Stimulated activated CD4-positive, alpha-beta T cell treated with anti-CD3 and anti-CD28 coated beads, TNF-alpha, amount 100 ng/mL, for 1 hour (primary cell): ENCODE results near the gene HCAR2.
"Not testable (repeated sequence)": the region's sequence is repeated elsewhere in the genome, so short reads cannot be mapped to it uniquely, and the experiment has no call there.

ENCODE experiments used
- DNase-seq, 3 donors: peaks; one replicate each; pipeline ENCODE4 v3.0.0-alpha.2; 2020; ENCODE audit warnings: low read depth in 3 of 3, low spot score in 1 of 3

Gene HCAR2

DNA sequence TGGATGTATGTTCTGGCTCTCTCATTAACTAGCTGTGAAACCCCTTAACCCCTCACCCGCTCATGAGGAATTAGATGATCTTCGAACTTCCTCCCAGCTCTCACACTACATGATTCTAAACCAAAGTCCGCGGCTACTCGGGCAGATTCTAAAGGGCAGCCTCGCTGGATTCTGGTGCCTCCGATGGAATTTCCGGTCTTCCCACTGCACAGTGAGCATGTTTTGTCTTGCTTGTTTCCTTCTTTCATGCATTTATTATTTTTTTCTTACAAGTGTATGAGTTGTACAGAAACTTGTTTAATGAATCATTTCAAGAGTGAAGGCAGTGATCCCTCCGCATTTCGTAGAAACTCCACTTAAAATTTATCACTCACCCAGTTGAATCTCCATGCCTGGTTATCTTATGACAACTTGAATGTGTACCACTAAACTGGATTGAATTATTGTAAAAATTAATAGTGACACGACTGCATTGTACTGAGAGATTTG lies 17.9 kb upstream of the HCAR2 start:
- DNase-seq: no peak

DNA sequence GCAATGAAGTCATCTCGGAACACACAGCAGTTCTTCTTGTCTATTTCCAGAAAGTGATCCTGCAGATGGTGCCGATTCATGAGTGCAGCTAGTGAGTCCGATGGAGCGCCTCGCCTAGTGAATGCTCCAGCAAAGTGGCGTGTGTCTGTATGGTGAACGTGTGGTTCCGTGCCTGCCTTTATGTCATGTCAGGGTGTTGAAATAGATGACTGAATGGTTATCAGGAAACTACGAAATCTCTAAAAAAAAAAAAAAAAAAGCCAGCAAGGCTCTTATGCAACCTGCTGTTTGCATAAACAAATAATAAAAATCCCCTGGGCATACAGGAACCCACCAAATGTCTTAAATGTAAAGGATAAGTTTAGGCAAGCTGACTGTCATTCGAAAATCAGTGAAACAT lies 13.5 kb upstream of the HCAR2 start, which contains the start of gene HCAR3:
TSS of gene HCAR3 (minus strand) at position 154 of the 400 bp plus-strand sequence. CDS start at position 80, 74 bp downstream.
- not testable (repeated sequence) for DNase-seq

DNA sequence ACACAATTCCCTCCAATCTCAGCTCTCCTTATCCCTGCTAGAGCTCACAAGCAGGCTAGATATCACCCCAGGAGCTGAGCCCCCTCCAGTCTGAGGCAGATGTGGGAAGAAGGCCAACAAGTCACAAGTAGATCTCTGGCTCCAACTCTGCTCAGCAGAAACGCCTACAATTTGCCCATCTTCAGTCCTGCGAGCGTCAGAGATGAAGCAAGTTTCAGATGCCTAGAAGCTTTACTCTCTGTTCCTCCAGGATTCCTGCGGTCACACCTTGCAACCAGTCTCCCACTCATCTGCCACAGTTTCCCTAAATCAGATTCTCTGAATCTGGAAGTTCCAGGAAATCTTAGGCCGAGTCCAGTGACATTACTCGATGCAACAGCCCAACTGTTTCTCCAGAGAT lies 12.1 kb upstream of the HCAR2 start:
- not testable (repeated sequence) for DNase-seq

DNA sequence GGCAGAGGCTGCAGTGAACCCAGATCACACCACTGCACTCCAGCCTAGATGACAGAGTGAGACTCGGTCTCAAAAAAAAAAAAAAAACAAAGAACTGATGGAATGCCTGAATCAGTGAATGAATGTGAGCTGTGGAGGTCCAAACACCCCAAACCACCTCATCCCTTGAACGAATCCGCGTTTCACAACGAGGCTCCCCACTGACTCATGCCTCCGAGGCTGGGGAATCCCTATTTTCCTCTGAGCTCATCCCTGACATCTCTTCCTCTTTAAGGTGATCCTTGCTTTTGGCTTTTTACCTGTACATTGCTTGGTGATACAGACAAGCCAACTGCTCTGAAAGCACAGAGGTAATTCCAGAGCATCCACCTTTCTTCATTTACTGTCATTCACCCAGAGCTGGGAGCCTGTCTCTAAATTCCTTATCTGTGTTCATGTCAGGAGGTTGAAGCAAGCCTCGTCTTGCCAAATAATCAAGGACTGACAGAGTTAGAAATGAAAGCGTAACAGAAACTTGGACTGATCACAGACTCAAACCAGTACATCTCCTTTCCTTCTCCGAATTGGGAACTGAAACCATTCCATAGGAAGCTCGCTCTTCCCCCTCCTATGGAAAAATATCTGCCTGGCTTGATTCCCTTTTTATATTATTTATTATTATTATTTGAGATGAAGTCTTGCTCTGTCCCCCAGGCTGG lies 10.5 kb upstream of the HCAR2 start:
- DNase-seq: not testable (repeated sequence)

DNA sequence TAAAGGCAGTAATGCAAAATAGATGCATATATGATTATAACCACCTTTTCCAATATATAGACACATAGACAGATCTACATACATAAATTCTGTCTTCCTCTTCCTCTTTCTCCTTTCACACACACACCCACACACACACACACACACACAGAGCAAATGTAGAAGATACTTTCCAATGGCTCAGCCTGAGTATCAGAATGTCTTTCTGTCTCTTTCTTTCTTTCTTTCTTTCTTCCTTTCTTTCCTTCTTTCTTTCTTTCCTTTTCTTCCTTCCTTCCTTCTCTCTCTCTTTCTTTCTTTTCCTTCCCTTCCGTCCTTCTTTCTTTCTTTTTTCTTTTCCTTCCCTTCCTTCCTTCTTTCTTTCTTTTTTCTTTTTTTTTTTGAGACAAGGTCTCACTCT lies 8.1 kb upstream of the HCAR2 start:
- DNase-seq: not testable (repeated sequence)

DNA sequence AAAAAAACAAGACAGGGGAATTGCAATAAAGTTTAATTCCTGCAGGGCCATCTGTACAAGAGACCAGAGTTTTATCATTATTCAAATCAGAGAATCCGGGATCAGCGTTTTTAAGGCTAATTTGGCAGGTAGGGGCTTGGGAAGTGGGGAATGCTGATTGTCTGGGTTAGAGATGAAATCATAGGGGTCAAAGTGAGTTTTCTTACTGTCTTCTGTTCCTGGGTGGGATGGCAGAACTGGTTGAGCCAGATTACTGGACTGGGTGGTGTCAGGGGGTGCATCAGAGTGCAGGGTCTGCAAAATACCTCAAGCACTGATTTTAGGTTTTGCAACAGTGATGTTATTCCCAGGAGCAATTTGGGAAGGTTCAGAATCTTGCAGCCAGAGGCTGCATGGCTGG lies 7.2 kb upstream of the HCAR2 start:
- DNase-seq: not testable (repeated sequence)

DNA sequence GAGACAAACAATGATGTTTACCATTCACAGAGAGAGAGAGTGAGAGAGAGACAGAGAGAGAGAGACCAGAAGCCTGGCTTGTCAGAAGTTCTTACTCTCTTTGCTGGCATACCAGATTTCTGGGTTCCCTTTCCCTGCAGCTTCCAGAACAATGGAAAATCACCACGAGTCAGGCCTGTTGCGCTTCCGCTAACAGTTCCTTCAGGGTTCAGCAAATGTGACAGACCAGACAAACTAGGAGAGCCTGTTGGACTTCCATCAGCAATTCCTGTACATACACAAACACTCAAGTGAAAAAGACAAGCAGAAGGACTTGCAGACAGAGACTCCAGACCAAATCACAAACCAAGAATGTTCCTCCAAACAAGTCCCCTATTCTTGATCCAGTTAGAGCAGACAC lies 6.1 kb upstream of the HCAR2 start:
- not testable (repeated sequence) for DNase-seq

DNA sequence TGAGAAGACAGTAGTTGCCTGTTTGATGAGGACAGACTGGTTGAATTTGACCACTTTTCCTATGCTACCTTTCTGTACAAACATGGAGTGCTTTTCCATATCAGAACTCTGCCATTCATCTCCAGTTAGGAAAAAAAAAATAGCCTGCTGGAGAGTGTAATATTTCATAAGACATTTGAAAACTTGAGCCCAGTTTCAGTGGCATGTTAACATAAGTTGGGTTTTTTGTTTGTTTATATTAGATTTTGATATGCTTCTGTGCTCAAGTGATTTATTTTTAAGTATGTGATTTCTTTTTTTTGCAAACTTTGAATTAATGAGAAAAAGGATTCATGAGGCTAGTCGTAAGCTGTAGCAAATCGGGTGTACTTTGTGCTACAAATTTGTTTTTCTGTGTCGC lies 684 bp upstream of the HCAR2 start:
- DNase-seq: not testable (repeated sequence)

DNA sequence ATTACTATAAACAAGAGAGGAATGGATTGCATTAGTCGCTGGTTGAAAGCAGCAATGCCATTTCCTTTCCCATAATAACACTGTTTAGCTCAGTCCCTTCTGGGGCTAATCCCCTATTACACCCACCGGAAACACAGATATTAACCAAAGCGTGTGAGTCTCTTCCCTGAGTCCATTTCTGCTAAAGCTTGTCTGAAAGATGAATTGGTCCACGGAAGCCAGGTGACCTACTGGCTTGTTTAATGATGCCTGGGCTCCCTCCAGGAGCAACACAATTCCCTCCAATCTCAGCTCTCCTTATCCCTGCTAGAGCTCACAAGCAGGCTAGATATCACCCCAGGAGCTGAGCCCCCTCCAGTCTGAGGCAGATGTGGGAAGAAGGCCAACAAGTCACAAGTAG lies 1.7 kb downstream of the HCAR2 start:
- DNase-seq: not testable (repeated sequence)

DNA sequence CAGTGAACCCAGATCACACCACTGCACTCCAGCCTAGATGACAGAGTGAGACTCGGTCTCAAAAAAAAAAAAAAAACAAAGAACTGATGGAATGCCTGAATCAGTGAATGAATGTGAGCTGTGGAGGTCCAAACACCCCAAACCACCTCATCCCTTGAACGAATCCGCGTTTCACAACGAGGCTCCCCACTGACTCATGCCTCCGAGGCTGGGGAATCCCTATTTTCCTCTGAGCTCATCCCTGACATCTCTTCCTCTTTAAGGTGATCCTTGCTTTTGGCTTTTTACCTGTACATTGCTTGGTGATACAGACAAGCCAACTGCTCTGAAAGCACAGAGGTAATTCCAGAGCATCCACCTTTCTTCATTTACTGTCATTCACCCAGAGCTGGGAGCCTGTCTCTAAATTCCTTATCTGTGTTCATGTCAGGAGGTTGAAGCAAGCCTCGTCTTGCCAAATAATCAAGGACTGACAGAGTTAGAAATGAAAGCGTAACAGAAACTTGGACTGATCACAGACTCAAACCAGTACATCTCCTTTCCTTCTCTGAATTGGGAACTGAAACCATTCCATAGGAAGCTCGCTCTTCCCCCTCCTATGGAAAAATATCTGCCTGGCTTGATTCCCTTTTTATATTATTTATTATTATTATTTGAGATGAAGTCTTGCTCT lies 3.0 kb downstream of the HCAR2 start:
- DNase-seq: not testable (repeated sequence)

DNA sequence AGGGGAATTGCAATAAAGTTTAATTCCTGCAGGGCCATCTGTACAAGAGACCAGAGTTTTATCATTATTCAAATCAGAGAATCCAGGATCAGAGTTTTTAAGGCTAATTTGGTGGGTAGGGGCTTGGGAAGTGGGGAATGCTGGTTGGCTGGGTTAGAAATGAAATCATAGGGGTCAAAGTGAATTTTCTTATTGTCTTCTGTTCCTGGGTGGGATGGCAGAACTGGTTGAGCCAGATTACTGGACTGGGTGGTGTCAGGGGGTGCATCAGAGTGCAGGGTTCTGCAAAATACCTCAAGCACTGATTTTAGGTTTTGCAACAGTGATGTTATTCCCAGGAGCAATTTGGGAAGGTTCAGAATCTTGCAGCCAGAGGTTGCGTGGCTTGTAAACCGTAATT lies 6.2 kb downstream of the HCAR2 start:
- DNase-seq: not testable (repeated sequence)

DNA sequence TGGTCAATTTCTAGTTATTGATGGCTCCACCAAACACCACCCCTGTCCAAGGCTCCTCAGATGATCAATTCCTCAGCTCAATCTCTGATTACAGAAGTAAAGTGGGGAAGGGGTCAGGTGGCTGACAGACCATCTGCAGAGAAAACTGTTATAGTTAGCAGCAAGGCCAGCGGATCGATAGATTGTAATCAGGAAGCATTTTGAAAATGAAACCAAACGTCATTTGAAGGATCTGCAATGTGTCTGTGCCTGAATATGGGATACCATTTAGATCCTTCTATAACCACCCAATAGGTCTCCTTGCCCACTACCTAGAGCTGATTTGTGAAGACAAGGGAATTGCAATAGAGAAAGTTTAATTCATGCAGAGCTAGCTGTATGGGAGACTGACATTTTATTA lies 11.6 kb downstream of the HCAR2 start:
- no peak for DNase-seq

DNA sequence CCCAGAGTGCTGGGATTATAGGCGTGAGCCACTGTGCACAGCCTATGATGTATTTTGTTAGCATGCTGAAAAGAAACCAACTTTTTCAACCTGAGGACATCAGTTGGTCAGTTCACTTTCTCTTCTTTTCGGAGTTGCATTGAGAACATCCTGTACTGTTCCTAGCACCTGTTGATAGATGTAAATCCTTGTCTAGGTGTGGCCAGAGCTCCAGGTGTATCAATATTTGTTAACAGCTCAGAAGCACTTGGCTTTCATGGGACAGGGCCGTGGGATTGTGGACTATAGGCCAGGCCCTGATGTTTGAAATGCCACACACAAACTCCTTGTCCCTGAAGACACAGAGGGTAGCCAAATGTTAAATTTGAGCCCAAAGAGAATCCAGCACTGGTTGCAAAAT lies 14.9 kb downstream of the HCAR2 start:
- DNase-seq: no peak

DNA sequence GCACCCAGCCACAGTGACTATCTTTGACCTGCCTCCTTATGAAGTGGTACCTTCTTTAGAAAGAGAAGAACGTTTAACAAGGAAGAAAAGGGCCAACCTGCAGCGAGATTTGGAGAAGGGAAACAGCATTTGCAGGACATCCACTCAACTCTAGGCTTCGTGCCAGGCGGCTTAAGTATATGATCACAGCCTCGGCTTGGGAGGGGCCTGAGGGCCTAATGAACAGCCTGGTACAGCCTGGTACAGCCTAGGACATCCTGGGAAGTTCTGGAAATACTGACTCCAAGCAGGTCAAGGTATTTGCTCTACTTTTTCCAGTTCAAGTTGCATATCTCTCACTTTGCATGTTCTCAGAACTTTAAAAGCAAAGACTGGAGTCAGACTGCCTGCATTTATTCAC lies 16.1 kb downstream of the HCAR2 start:
- DNase-seq: no peak

DNA sequence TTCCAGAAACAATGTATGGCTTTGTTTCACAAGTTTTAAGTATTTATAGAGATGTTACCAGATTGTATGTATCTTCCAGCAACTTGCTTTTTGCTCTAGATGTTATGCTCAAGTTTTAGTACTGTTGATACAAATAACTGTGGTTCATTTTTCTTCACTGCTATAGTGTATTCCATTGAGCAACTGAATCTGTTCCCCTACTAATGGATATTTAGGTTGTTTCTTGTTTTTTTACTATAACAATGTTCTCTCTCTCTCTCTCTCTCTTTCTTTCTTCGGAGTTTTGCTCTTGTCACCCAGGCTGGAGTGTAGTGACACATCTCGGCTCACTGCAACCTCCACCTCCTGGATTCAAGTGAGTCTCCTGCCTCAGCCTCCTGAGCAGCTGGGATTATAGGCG lies 16.6 kb downstream of the HCAR2 start:
- DNase-seq: no peak

DNA sequence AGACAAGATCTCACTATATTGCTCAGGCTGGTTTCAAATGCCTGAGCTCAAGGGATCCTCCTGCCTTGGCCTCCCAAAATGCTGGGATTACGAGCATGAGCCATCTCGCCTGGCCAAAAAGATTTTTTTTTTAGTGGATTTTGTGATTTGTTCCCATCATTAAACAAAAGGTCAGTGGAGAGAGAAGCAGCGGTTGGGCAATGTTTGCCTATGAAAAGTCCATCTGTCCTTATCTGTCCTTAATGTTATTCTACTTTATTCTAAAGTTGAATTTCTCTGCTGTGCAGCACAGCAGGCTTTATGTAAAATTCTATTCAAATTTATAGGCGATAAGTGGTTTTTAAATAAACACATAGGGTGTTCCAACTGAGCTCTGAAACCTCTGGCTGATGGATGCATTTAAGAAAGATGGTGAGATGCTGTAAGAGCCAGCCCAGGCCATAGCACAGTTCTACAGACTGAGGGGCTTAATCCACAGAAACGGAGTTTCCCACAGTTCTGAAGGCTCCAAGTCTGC lies 18.8 kb downstream of the HCAR2 start:
- DNase-seq: no peak

DNA sequence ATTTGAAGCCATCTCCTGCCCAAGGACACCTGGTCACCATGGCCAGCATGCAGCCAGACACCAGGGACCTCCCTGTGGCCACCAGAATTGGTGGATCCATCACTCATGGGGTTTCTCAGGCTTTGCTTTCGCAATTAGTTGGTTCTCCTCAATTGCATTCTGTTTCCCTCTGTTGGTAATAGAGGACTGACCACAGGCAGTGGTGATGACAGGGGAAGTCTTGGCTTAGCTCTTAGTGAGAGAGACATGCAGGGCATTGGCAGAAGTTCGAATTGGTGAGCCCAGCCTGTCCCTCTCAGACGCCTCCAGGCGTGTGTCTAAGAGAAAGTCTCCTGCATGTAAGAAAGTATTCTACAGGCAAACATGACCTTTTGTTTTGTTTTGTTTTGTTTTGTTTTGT lies 21.3 kb downstream of the HCAR2 start:
- no peak for DNase-seq

DNA sequence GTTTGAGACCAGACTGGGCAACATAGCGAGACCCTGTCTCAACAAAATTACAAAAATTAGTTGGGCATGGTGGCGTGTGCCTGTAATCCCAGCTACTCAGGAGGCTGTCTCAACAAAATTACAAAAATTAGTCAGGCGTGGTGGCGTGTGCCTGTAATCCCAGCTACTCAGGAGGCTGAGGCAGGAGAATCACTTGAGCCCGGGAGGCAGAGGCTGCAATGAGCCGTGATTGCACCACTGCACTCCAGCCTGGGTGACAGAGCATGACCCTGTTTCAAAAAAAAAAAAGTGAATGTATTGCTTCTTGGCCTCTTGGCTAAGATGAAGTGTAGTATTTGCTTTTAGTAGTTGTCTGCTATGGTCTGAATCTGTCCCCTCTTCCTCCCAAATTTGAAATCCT lies 22.2 kb downstream of the HCAR2 start:
- not testable (repeated sequence) for DNase-seq

DNA sequence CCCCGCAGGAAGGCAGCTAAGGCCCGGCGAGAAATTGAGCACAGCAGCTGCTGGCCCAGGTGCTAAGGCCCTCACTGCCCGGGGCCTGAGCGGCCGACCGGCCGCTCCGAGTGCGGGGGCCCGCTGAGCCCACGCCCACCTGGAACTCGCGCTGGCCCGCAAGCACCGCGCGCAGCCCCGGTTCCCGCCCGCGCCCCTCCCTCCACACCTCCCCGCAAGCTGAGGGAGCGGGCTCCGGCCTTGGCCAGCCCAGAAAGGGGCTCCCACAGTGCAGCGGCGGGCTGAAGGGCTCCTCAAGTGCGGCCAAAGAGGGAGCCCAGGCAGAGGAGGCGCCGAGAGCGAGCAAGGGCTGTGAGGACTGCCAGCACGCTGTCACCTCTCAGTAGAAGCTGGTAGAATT lies 26.4 kb downstream of the HCAR2 start:
- DNase-seq: not testable (repeated sequence)

DNA sequence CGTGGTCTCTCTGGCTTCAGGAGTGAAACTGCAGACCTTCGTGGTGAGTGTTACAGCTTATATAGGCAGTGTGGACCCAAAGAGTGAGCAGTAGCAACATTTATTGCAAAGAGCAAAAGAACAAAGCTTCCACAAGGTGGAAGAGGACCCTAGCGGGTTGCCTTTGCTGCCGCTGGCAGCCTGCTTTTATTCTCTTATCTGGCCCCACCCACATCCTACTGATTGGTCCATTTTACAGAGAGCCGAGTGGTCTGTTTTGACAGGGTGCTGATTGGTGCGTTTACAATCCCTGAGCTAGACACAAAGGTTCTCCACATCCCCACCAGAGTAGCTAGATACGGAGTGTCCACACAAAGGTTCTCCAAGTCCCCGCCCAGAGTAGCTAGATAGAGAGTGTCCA lies 27.1 kb downstream of the HCAR2 start:
- DNase-seq: not testable (repeated sequence)

DNA sequence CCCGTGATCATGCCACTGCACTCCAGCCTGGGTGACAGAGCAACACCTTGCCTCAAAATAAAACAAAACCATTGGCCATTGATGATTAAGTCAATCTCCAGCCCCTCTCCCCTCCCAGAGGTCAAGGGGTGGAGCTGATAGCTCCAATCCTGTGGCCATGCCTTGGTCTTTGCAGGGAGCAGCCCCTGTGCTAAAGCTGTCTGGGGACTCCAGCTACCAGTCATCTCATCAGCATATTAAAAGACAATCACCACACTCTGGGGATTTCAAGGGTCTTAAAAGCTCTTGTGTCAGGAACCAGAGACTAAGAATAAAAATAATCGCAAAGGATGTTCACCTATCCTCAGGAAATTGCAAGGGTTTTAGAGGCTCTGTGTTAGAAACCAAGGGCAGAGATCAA lies 30.6 kb downstream of the HCAR2 start:
- DNase-seq: no peak

DNA sequence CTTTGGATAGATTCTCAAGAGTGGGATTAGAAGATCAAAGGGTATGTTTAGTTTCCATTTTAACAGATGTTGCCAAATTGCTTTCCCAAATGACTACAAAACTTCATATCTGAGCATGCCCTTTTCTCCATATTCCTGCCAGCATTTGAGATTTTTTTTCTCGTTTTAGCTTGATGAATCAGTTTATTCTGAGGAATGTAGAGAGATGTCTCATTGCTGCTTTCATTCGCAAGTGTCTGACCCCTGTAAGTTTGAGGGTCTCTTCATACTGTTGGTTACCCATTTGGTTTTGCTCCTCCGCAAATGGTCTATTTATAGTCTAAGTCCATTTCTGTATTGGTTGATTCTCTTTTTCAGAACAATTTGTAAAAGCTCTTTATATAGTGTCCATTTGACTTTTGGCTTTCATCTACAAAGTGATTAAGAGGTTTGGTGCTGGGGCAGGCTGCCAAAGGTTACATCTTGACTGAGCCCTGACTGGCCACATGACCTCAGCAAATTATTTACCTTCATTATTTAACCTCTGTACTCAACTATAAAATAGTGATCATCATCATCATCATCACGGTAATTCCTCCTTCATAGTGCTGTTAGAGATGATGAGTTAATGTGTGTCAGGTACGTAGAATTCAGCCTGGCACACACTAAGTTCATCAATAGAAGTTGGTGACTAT lies 33.6 kb downstream of the HCAR2 start:
- DNase-seq: no peak
